Transverse colon (tissue), 4 donors: ENCODE data around the gene PACC1.
A peak's percentile ranks its signal among the peaks of the same experiment; 100 is the strongest.

Experiments
- EP300 ChIP-seq: sonication (generic); formaldehyde crosslinking; IDR thresholded peaks from one replicate; pipeline ENCODE4 v1.6.1; 2017; ENCODE audit warnings: antibody characterized with exemption, low read depth
- POLR2A ChIP-seq: fragments of 450-650 bp; IDR thresholded peaks from one replicate; pipeline ENCODE4 v1.6.1; 2016; ENCODE audit warnings: antibody characterized with exemption, mild to moderate bottlenecking, moderate library complexity
- POLR2AphosphoS5 ChIP-seq, 3 donors: sonication (generic); formaldehyde crosslinking; IDR thresholded peaks; one replicate each; pipeline ENCODE4 v1.6.1; 2016; ENCODE audit warnings: antibody characterized with exemption in 3 of 3
- TF ChIP-seq, protein P1 (sequence below), 5 experiments: fragments of 200-600 bp in 3 of 5; fragments of 450-650 bp in 2 of 5; sonication (generic) in 3 of 5; IDR thresholded peaks; 1 replicate in 2 of 5; 2 replicates in 3 of 5; pipeline ENCODE4 v1.5.1; 2016 to 2017; ENCODE audit warnings: antibody characterized with exemption in 5 of 5, inconsistent platforms in 3 of 5, mild to moderate bottlenecking in 2 of 5, moderate library complexity in 1 of 5

- TF ChIP-seq EP300 = no peak
- TF ChIP-seq, protein P1, sequence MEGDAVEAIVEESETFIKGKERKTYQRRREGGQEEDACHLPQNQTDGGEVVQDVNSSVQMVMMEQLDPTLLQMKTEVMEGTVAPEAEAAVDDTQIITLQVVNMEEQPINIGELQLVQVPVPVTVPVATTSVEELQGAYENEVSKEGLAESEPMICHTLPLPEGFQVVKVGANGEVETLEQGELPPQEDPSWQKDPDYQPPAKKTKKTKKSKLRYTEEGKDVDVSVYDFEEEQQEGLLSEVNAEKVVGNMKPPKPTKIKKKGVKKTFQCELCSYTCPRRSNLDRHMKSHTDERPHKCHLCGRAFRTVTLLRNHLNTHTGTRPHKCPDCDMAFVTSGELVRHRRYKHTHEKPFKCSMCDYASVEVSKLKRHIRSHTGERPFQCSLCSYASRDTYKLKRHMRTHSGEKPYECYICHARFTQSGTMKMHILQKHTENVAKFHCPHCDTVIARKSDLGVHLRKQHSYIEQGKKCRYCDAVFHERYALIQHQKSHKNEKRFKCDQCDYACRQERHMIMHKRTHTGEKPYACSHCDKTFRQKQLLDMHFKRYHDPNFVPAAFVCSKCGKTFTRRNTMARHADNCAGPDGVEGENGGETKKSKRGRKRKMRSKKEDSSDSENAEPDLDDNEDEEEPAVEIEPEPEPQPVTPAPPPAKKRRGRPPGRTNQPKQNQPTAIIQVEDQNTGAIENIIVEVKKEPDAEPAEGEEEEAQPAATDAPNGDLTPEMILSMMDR (IDR thresholded peaks at IDR 0.05) = peak in 1 of 5 experiments; percentile 33
- no peak for TF ChIP-seq POLR2A
- TF ChIP-seq POLR2AphosphoS5 (IDR thresholded peaks at IDR 0.05) = no peak
Observed at GRCh38 chr1:212415107-212415841, 588 bp upstream of the PACC1 start.
